OCI-LY3 (cell line): ENCODE data around the gene NPBWR2.
"Not testable (repeated sequence)": the region's sequence is repeated elsewhere in the genome, so short reads cannot be mapped to it uniquely, and the experiment has no call there.

Source experiments
- H2AFZ ChIP-seq: fragments of 200-600, 300-600 bp; shearing (Covaris generic); 2 replicates; pipeline ENCODE4 v1.6.0; 2014; ENCODE audit warnings: antibody characterized with exemption, low read depth, low read length
- H3K27ac ChIP-seq: fragments of 200-600, 300-600 bp; sonication (generic); 2 replicates; pipeline ENCODE4 v1.5.1; 2014; ENCODE audit warnings: mild to moderate bottlenecking, low read length, moderate library complexity, mixed read lengths
- H3K27me3 ChIP-seq: fragments of 200-600, 300-600 bp; sonication (generic); 2 replicates; pipeline ENCODE4 v1.6.1; 2014; ENCODE audit warnings: low read depth, low read length, mixed read lengths
- H3K36me3 ChIP-seq: fragments of 200-600, 300-600 bp; sonication (generic); replicated peaks from 2 replicates; pipeline ENCODE3; 2014; ENCODE audit warnings: low read depth, low read length, mixed read lengths
- H3K4me1 ChIP-seq: fragments of 300-600, 200-600 bp; sonication (generic); 2 replicates; pipeline ENCODE4 v1.6.1; 2014; ENCODE audit warnings: low read length, mixed read lengths
- H3K4me2 ChIP-seq: fragments of 200-600, 300-600 bp; sonication (generic); 2 replicates; pipeline ENCODE4 v1.6.1; 2014; ENCODE audit warnings: low read length, mixed read lengths
- H3K4me3 ChIP-seq: fragments of 300-600, 200-600 bp; sonication (generic); 2 replicates; pipeline ENCODE4 v1.5.1; 2014; ENCODE audit warnings: antibody characterized with exemption, mild to moderate bottlenecking, low read length, moderate library complexity
- H3K79me2 ChIP-seq: fragments of 300-600, 200-600 bp; shearing (Covaris generic); 2 replicates; pipeline ENCODE4 v1.6.1; 2014; ENCODE audit warnings: mild to moderate bottlenecking, low read length, mixed read lengths
- H3K9ac ChIP-seq: fragments of 300-600, 200-600 bp; shearing (Covaris generic); 2 replicates; pipeline ENCODE4 v1.6.0; 2014; ENCODE audit warnings: mild to moderate bottlenecking, low read length, moderate library complexity
- H3K9me3 ChIP-seq: fragments of 200-600, 300-600 bp; shearing (Covaris generic); 2 replicates; pipeline ENCODE4 v1.6.1; 2014; ENCODE audit warnings: low read length, mixed read lengths; ENCODE audit not compliant: insufficient read depth
- H4K20me1 ChIP-seq: fragments of 200-600, 300-600 bp; sonication (generic); 2 replicates; pipeline ENCODE4 v1.6.1; 2016; ENCODE audit warnings: low read length, mixed read lengths; ENCODE audit not compliant: insufficient read depth
- EZH2phosphoT487 ChIP-seq: fragments of 200-600 bp; shearing (Covaris generic); IDR thresholded peaks from 2 replicates; pipeline ENCODE4 v1.6.1; 2018; ENCODE audit warnings: antibody characterized with exemption, mixed run types, low read depth
- TF ChIP-seq, protein P1 (sequence below): fragments of 200-600, 300-600 bp; sonication (generic); IDR thresholded peaks from 2 replicates; pipeline ENCODE4 v1.5.1; 2014; ENCODE audit warnings: antibody characterized with exemption, low read length, low read depth

Gene NPBWR2

DNA sequence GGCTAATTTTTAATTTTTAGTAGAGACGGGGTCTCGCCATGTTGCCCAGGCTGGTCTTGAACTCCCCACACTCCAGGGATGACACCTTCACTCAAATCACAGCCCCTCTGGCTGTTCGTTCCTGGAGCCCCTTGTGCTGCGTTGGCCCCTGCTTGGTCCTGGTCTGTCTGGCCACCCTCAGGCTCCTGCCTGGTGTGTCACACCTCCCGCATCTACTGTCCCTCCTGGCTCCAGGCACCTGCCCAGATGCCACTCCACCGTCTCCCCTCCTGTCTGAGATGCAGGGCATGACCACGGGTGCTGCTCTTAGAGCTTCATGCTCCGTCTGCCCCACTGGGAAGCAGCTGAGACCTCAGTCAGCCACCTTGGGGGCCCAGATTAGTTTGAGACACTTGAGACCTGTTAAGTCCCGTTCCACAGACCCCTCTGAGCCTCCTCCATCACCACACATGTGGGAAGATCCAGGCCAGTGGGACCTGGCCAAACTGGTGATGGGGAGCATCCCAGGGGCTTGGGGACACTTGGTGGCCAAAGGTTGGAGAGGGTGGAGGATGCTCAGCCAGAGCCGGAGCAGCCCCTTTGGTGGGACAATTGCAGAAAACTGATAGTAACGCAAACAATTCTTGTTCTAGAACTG lies 21.9 kb upstream of the NPBWR2 start:
- H3K4me1 ChIP-seq, result no peaks in the 10 kb centered on the region
- no peak overlapping the region for H3K4me3 ChIP-seq
- no peak overlapping the region for H3K9ac ChIP-seq
- TF ChIP-seq EZH2phosphoT487, result no peak
- TF ChIP-seq, protein P1, sequence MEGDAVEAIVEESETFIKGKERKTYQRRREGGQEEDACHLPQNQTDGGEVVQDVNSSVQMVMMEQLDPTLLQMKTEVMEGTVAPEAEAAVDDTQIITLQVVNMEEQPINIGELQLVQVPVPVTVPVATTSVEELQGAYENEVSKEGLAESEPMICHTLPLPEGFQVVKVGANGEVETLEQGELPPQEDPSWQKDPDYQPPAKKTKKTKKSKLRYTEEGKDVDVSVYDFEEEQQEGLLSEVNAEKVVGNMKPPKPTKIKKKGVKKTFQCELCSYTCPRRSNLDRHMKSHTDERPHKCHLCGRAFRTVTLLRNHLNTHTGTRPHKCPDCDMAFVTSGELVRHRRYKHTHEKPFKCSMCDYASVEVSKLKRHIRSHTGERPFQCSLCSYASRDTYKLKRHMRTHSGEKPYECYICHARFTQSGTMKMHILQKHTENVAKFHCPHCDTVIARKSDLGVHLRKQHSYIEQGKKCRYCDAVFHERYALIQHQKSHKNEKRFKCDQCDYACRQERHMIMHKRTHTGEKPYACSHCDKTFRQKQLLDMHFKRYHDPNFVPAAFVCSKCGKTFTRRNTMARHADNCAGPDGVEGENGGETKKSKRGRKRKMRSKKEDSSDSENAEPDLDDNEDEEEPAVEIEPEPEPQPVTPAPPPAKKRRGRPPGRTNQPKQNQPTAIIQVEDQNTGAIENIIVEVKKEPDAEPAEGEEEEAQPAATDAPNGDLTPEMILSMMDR, result no peak
- no peaks in the 10 kb centered on the region for H3K9me3 ChIP-seq
- no peak overlapping the region for H3K4me2 ChIP-seq
- peaks cover 19% of the 10 kb centered on the region for H3K27me3 ChIP-seq
- H3K27ac ChIP-seq, result no peak overlapping the region
- H4K20me1 ChIP-seq, result no peaks in the 10 kb centered on the region
- H3K36me3 ChIP-seq, result no peaks in the 10 kb centered on the region
- H2AFZ ChIP-seq, result no peak overlapping the region
- H3K79me2 ChIP-seq, result no peaks in the 10 kb centered on the region

DNA sequence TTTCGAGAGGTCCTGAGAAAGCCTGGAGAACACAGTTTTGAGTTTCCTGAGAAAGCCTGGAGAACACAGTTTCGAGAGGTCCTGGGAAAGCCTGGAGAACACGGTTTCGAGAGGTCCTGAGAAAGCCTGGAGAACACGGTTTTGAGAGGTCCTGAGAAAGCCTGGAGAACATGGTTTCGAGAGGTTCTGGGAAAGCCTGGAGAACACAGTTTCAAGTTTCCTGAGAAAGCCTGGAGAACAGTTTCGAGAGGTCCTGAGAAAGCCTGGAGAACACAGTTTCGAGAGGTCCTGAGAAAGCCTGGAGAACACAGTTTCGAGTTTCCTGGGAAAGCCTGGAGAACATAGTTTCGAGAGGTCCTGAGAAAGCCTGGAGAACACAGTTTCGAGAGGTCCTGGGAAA lies 16.2 kb upstream of the NPBWR2 start:
- not testable (repeated sequence) for H3K9ac ChIP-seq, H3K36me3 ChIP-seq
- peaks cover 30% of the 10 kb centered on the region for H3K27me3 ChIP-seq

DNA sequence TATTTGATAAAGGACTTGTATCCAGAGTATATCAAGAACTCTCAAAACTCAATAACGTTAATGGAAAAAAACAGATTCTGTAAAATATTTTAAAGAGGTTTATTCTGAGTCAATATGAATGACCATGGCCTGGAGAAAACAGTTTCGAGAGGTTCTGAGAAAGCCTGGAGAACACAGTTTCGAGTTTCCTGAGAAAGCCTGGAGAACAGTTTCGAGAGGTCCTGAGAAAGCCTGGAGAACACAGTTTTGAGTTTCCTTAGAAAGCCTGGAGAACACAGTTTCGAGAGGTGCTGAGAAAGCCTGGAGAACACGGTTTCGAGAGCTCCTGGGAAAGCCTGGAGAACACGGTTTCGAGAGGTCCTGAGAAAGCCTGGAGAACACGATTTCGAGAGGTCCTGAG lies 15.6 kb upstream of the NPBWR2 start:
- not testable (repeated sequence) for H3K9ac ChIP-seq, H4K20me1 ChIP-seq, H3K9me3 ChIP-seq, H3K79me2 ChIP-seq, H3K4me3 ChIP-seq, H2AFZ ChIP-seq, H3K4me2 ChIP-seq, H3K27ac ChIP-seq, H3K36me3 ChIP-seq, H3K4me1 ChIP-seq
- H3K27me3 ChIP-seq, result peaks cover 25% of the 10 kb centered on the region

More for the DNA sequence above, 16.2 kb upstream of the NPBWR2 start:
- not testable (repeated sequence) for H3K27ac ChIP-seq, H3K9me3 ChIP-seq, H3K4me2 ChIP-seq, H3K79me2 ChIP-seq, H2AFZ ChIP-seq, H3K4me3 ChIP-seq, H3K4me1 ChIP-seq, H4K20me1 ChIP-seq

DNA sequence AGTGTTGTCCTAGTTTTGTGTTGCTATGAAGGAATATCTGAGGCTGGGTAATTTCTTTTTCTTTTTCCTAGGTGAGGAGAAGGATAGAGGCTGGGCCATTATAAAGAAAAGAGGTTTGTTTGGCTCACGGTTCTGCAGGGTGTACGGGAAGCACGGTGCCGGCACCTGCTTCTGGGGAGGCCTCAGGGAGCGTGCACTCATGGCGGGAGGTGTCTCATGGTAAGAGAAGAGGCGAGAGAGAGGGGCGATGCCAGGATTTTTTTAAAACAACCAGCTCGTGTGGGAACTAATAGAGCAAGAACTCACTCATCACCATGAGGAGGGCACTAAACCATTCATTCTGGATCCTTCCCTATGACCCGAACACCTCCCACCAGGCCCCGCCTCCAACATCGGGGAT lies 14.2 kb upstream of the NPBWR2 start:
- no peaks in the 10 kb centered on the region for H4K20me1 ChIP-seq
- no peak overlapping the region for H3K4me2 ChIP-seq
- no peaks in the 10 kb centered on the region for H3K9me3 ChIP-seq
- no peaks in the 10 kb centered on the region for H3K36me3 ChIP-seq
- H3K4me1 ChIP-seq, result peaks cover 5% of the 10 kb centered on the region
- peaks cover 23% of the 10 kb centered on the region for H3K27me3 ChIP-seq
- no peak for TF ChIP-seq EZH2phosphoT487
- TF ChIP-seq, protein P1, result no peak
- no peak overlapping the region for H3K27ac ChIP-seq
- H2AFZ ChIP-seq, result no peak overlapping the region
- no peaks in the 10 kb centered on the region for H3K79me2 ChIP-seq
- no peak overlapping the region for H3K4me3 ChIP-seq
- H3K9ac ChIP-seq, result no peak overlapping the region

DNA sequence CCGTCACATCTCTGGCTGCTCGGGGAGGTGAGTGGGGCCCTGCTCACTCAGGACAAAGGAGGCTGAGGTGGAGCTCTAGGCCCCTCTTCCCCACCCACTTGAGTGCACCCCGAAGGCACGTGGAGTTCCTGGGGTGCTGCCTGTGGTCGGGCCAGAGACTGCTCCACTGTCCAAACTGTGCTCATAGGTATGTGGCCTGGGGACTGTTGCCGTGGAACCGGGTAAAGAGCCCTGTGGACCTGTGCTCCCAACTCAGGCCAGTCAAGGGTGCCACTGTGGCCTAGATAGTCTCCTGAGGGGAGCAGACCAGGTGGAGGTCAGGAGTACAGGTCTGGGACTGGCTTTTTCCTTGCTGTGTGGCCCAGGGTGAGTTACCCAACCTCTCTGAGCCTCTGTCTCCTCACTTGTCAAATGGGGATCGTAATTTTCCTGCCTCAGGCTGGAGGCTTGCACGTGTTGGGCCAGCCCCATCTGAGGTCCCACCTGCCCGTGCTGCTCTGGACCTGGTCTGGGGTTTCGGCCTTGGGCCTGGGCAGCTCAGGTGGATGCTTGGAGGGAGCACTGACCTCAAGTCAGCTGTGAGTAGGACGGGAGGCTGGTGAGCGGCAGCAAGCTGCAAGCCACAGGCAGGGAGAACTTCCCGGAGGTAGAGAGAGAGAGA lies 12.4 kb upstream of the NPBWR2 start:
- Histone ChIP-seq H2AFZ (peak overlapping the region; percentile 98; the same call in 1 of the 2 replicates), H3K9me3 (no peaks in the 10 kb centered on the region), H3K27me3 (peaks cover 23% of the 10 kb centered on the region), H3K9ac (peak overlapping the region; percentile 57; the same call in 1 of the 2 replicates), H3K4me1 (peaks cover 5% of the 10 kb centered on the region), H3K36me3 (no peaks in the 10 kb centered on the region), H3K4me2 (peak overlapping the region; percentile 71), H3K79me2 (no peaks in the 10 kb centered on the region), H4K20me1 (no peaks in the 10 kb centered on the region), H3K27ac (no peak overlapping the region), H3K4me3 (peak overlapping the region; percentile 72)
- TF ChIP-seq EZH2phosphoT487, result no peak
- TF ChIP-seq, protein P1, result no peak
